ENCODE data around the gene RBM47. TPM values are rescaled to one million over a fixed set of nuclear protein-coding genes. Genes with fewer than 3 reads are reported as not detected.

The RBM47 gene
- total RNA-seq, 1 experiment from 2014 or later: 78.0 TPM

GRCh38 chr4:40417941-40418340 is 211.7 kb downstream of the RBM47 start:
- Histone ChIP-seq H3K4me1 (replicated peaks; ENCODE audit: insufficient read depth) (no peaks in the 10 kb centered on the region), H3K4me3 (no peak overlapping the region), H3K36me3 (ENCODE audit: low read depth) (peaks cover 11% of the 10 kb centered on the region), H3F3A (ENCODE audit: insufficient read depth, low read depth) (peaks cover 14% of the 10 kb centered on the region), H3K27me3 (ENCODE audit: insufficient read depth, low read depth) (no peaks in the 10 kb centered on the region), H3K4me2 (no peak overlapping the region), H3K9me2 (ENCODE audit: insufficient read depth) (no peaks in the 10 kb centered on the region), H3K79me2 (ENCODE audit: low read depth) (no peaks in the 10 kb centered on the region), H2AFZ (no peak overlapping the region), H4K20me1 (ENCODE audit: insufficient read depth) (no peaks in the 10 kb centered on the region), H3K27ac (no peak overlapping the region), H3K9me3 (ENCODE audit: insufficient read depth, low read depth) (no peaks in the 10 kb centered on the region)
- TF ChIP-seq EZH2 (IDR thresholded peaks at IDR 0.05; ENCODE audit: low read depth) (no peak), CTCF (conservative IDR thresholded peaks at IDR 0.05) (no peak)
- no peak for DNase-seq
- ChIA-PET POLR2A (ENCODE audit: unreplicated experiment) (no interaction called here), CTCF (no interaction called here)
- intact Hi-C loops (cut with micrococcal nuclease; ENCODE audit: unreplicated experiment): no loop called here
- no TSS peak for BruUV-seq (replicated peaks)

GRCh38 chr4:40414673-40415072 is 215.0 kb downstream of the RBM47 start:
- POLR2A ChIA-PET (ENCODE audit: unreplicated experiment): no interaction called here
- H3K27ac ChIP-seq: no peak overlapping the region
- BruUV-seq (replicated peaks): no TSS peak
- intact Hi-C loops (cut with micrococcal nuclease; ENCODE audit: unreplicated experiment): no loop called here
- no peak for DNase-seq
- H3K27me3 ChIP-seq (ENCODE audit: insufficient read depth, low read depth): no peaks in the 10 kb centered on the region
- no peaks in the 10 kb centered on the region for H3K9me3 ChIP-seq (ENCODE audit: insufficient read depth, low read depth)
- H3K79me2 ChIP-seq (ENCODE audit: low read depth): no peaks in the 10 kb centered on the region
- no peak overlapping the region for H3K4me3 ChIP-seq
- no peak overlapping the region for H3K4me2 ChIP-seq
- no peak for TF ChIP-seq EZH2 (IDR thresholded peaks at IDR 0.05; ENCODE audit: low read depth)
- no peak for TF ChIP-seq CTCF (conservative IDR thresholded peaks at IDR 0.05)
- CTCF ChIA-PET: no interaction called here
- no peaks in the 10 kb centered on the region for H3K36me3 ChIP-seq (ENCODE audit: low read depth)
- H3F3A ChIP-seq (ENCODE audit: insufficient read depth, low read depth): peaks cover 3% of the 10 kb centered on the region; the same call in 1 of the 2 replicates
- no peaks in the 10 kb centered on the region for H3K4me1 ChIP-seq (replicated peaks; ENCODE audit: insufficient read depth)
- H3K9me2 ChIP-seq (ENCODE audit: insufficient read depth): no peaks in the 10 kb centered on the region
- no peak overlapping the region for H2AFZ ChIP-seq
- no peaks in the 10 kb centered on the region for H4K20me1 ChIP-seq (ENCODE audit: insufficient read depth)

- no peaks in the 10 kb centered on the region for H3K9me3 ChIP-seq (ENCODE audit: insufficient read depth, low read depth)
- H3K4me3 ChIP-seq: no peak overlapping the region
- H3F3A ChIP-seq (ENCODE audit: insufficient read depth, low read depth): no peaks in the 10 kb centered on the region; the same call in 1 of the 2 replicates
- no peak overlapping the region for H3K4me2 ChIP-seq
- no peaks in the 10 kb centered on the region for H3K9me2 ChIP-seq (ENCODE audit: insufficient read depth)
- no peaks in the 10 kb centered on the region for H3K4me1 ChIP-seq (replicated peaks; ENCODE audit: insufficient read depth)
- no peaks in the 10 kb centered on the region for H3K27me3 ChIP-seq (ENCODE audit: insufficient read depth, low read depth)
- BruUV-seq (replicated peaks): no TSS peak
- H4K20me1 ChIP-seq (ENCODE audit: insufficient read depth): no peaks in the 10 kb centered on the region
- no peaks in the 10 kb centered on the region for H3K36me3 ChIP-seq (ENCODE audit: low read depth)
- intact Hi-C loops (cut with micrococcal nuclease; ENCODE audit: unreplicated experiment): no loop called here
- ChIA-PET POLR2A (ENCODE audit: unreplicated experiment) (no interaction called here), CTCF (no interaction called here)
- no peak for DNase-seq
- H3K79me2 ChIP-seq (ENCODE audit: low read depth): no peaks in the 10 kb centered on the region
- TF ChIP-seq EZH2 (IDR thresholded peaks at IDR 0.05; ENCODE audit: low read depth) (no peak), CTCF (conservative IDR thresholded peaks at IDR 0.05) (no peak)
- H3K27ac ChIP-seq: no peak overlapping the region
- H2AFZ ChIP-seq: no peak overlapping the region
These were observed 216.5 kb downstream of the RBM47 start for GRCh38 chr4:40412866-40413795.
